ENCODE data around the gene ADAMTSL5.

- TF ChIP-seq, protein P1, sequence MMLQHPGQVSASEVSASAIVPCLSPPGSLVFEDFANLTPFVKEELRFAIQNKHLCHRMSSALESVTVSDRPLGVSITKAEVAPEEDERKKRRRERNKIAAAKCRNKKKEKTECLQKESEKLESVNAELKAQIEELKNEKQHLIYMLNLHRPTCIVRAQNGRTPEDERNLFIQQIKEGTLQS (IDR thresholded peaks at IDR 0.05): no peak
- TF ChIP-seq CTCF (IDR thresholded peaks at IDR 0.05; ENCODE audit: low read depth, low read length, missing input control) (no peak), EGR1 (IDR thresholded peaks at IDR 0.05; ENCODE audit: low read depth in 2 of 2) (no peak), TAF1 (conservative IDR thresholded peaks at IDR 0.05) (no peak), ZBTB33 (IDR thresholded peaks at IDR 0.05) (no peak), GABPA (IDR thresholded peaks at IDR 0.05 in 1 of 2, conservative IDR thresholded peaks at IDR 0.05 in 1 of 2) (no peak)
Measured at GRCh38 chr19:1521636-1522035, 8.8 kb upstream of the ADAMTSL5 start.

Data from liver (tissue), 3 donors.